ENCODE data around the gene CYP3A5.

- no peak for TF ChIP-seq EZH2 (IDR thresholded peaks at IDR 0.05; ENCODE audit: low read length)
- TF ChIP-seq, protein P1, sequence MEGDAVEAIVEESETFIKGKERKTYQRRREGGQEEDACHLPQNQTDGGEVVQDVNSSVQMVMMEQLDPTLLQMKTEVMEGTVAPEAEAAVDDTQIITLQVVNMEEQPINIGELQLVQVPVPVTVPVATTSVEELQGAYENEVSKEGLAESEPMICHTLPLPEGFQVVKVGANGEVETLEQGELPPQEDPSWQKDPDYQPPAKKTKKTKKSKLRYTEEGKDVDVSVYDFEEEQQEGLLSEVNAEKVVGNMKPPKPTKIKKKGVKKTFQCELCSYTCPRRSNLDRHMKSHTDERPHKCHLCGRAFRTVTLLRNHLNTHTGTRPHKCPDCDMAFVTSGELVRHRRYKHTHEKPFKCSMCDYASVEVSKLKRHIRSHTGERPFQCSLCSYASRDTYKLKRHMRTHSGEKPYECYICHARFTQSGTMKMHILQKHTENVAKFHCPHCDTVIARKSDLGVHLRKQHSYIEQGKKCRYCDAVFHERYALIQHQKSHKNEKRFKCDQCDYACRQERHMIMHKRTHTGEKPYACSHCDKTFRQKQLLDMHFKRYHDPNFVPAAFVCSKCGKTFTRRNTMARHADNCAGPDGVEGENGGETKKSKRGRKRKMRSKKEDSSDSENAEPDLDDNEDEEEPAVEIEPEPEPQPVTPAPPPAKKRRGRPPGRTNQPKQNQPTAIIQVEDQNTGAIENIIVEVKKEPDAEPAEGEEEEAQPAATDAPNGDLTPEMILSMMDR (optimal IDR thresholded peaks at IDR 0.05 in 1 of 3, IDR thresholded peaks at IDR 0.05 in 1 of 3, conservative IDR thresholded peaks at IDR 0.05 in 1 of 3; ENCODE audit: extremely low read depth in 1 of 3, insufficient read depth in 2 of 3, low read length in 3 of 3) = no peak
These were observed 78.0 kb downstream of the CYP3A5 start for GRCh38 chr7:99601656-99602310.

All from keratinocyte (primary cell).